B cell (primary cell): ENCODE results near the gene KRT80. TPM values are rescaled to one million over a fixed set of nuclear protein-coding genes. Genes with fewer than 3 reads are reported as not detected.

Experiments used
- ATAC-seq: fragments of 200-7000 bp; cut with Tn5 transposase; one replicate; pipeline ENCODE4 v1.10.0; 2021; ENCODE audit warnings: low read depth, mild to moderate bottlenecking, moderate number of reproducible peaks, moderate library complexity
- CTCF ChIA-PET: fragments of 350-600 bp; sonication (Branson Sonifier 250); formaldehyde crosslinking; loops from one replicate; lab custom pipeline; 2021; ENCODE audit warnings: antibody characterized with exemption, inconsistent platforms; lab: Charles Lee
- POLR2A ChIA-PET: fragments of 350-600 bp; sonication (Branson Sonifier 250); formaldehyde crosslinking; loops from one replicate; lab custom pipeline; 2021; ENCODE audit warnings: antibody characterized with exemption; lab: Charles Lee
- DNase-seq: peaks from one replicate; pipeline ENCODE4 v3.0.0; 2013
- H2AFZ ChIP-seq: 2 replicates; pipeline ENCODE4 v1.6.1; 2012; ENCODE audit warnings: mild to moderate bottlenecking, low read depth, low read length; ENCODE audit not compliant: insufficient read depth, poor library complexity, severe bottlenecking
- H3K27ac ChIP-seq, 2 donors: 1 replicate in 1 of 2; 2 replicates in 1 of 2; pipeline ENCODE4 v1.5.1; 2012 to 2013; ENCODE audit warnings: low read length in 2 of 2, mild to moderate bottlenecking in 2 of 2, moderate library complexity in 1 of 2
- H3K27me3 ChIP-seq, 4 experiments: fragments of 200-600 bp in 1 of 4; sonication (generic) in 1 of 4; replicated peaks in 1 of 4; 1 replicate in 2 of 4; 2 replicates in 2 of 4; pipeline versions ENCODE4 v1.6.1 to v1.7.0; 2013 to 2016; ENCODE audit warnings: low read length in 3 of 4, mild to moderate bottlenecking in 2 of 4, mixed read lengths in 1 of 4, moderate library complexity in 1 of 4; ENCODE audit not compliant: insufficient read depth in 4 of 4, control insufficient read depth in 3 of 4; ENCODE audit errors: control extremely low read depth in 1 of 4
- H3K36me3 ChIP-seq, 2 experiments: replicated peaks in 1 of 2; 1 replicate in 1 of 2; 2 replicates in 1 of 2; pipeline versions ENCODE4 v1.6.1 to v1.7.1; 2013; ENCODE audit warnings: low read length in 1 of 2; ENCODE audit not compliant: insufficient read depth in 2 of 2, control insufficient read depth in 1 of 2; ENCODE audit errors: control extremely low read depth in 1 of 2, extremely low read depth in 1 of 2
- H3K4me1 ChIP-seq, 2 donors: fragments of 200-600 bp in 1 of 2; sonication (generic) in 1 of 2; 1 replicate in 1 of 2; 2 replicates in 1 of 2; pipeline versions ENCODE4 v1.5.1 to v1.6.1; 2013 to 2017; ENCODE audit warnings: low read length in 2 of 2; ENCODE audit not compliant: control insufficient read depth in 2 of 2, insufficient read depth in 2 of 2
- H3K4me2 ChIP-seq: replicated peaks from 2 replicates; pipeline ENCODE3; 2012; ENCODE audit warnings: mild to moderate bottlenecking, low read depth, low read length; ENCODE audit not compliant: poor library complexity, severe bottlenecking
- H3K4me3 ChIP-seq, 5 experiments: fragments of 200-600 bp in 1 of 5; sonication (generic) in 1 of 5; 1 replicate in 3 of 5; 2 replicates in 2 of 5; pipeline versions ENCODE4 v1.5.1 to v1.7.0; 2011 to 2016; ENCODE audit warnings: low read length in 4 of 5, mild to moderate bottlenecking in 4 of 5, low read depth in 2 of 5, control low read depth in 1 of 5, moderate library complexity in 1 of 5; ENCODE audit not compliant: insufficient read depth in 1 of 5; ENCODE audit errors: control extremely low read depth in 1 of 5, extremely low read depth in 1 of 5
- H3K79me2 ChIP-seq: fragments of 200-600 bp; sonication (generic); one replicate; pipeline ENCODE4 v1.6.0; 2016; ENCODE audit warnings: low read length; ENCODE audit not compliant: control insufficient read depth, insufficient read depth
- H3K9ac ChIP-seq: fragments of 200-600 bp; sonication (generic); 2 replicates; pipeline ENCODE4 v1.6.1; 2017; ENCODE audit warnings: mild to moderate bottlenecking, low read length, moderate library complexity
- H3K9me3 ChIP-seq, 3 donors: one replicate each; pipeline versions ENCODE4 v1.6.1 to v1.7.1; 2013; ENCODE audit warnings: low read length in 2 of 3; ENCODE audit not compliant: control insufficient read depth in 2 of 3, insufficient read depth in 1 of 3; ENCODE audit errors: control extremely low read depth in 1 of 3
- H4K20me1 ChIP-seq: 2 replicates; pipeline ENCODE4 v1.6.0; 2012; ENCODE audit warnings: mild to moderate bottlenecking, low read length; ENCODE audit not compliant: insufficient read depth, control insufficient read depth, poor library complexity, severe bottlenecking
- H3K27ac Mint-ChIP-seq: one replicate; pipeline ENCODE4 v1.8.0; 2021; ENCODE audit warnings: mixed read lengths
- H3K27me3 Mint-ChIP-seq: one replicate; pipeline ENCODE4 v1.8.0; 2021; ENCODE audit warnings: mixed read lengths
- H3K4me1 Mint-ChIP-seq: one replicate; pipeline ENCODE4 v1.8.0; 2021; ENCODE audit warnings: mixed read lengths
- H3K4me3 Mint-ChIP-seq: one replicate; pipeline ENCODE4 v1.8.0; 2021; ENCODE audit warnings: mixed read lengths
- H3K9me3 Mint-ChIP-seq: one replicate; pipeline ENCODE4 v1.8.0; 2022; ENCODE audit warnings: mixed read lengths; ENCODE audit not compliant: insufficient read depth
- EZH2 ChIP-seq: IDR thresholded peaks from 2 replicates; pipeline ENCODE4 v1.6.1; 2012; ENCODE audit warnings: borderline replicate concordance, low read depth, mild to moderate bottlenecking, moderate library complexity, low read length; ENCODE audit not compliant: insufficient read depth, poor library complexity, severe bottlenecking
- WGBS: methylation state at CpG from one replicate; pipeline ENCODE4 v1.1.5; 2013; ENCODE audit warnings: missing lambda C conversion rate; ENCODE audit not compliant: insufficient coverage; 5-methylcytosine and 5-hydroxymethylcytosine counted together
- intact Hi-C: fragments of 100-400 bp; cut with micrococcal nuclease; formaldehyde crosslinking; loops from one replicate; pipeline ENCODE4 v1.10.0; 2022
- polyA plus RNA-seq: library from polyadenylated mRNA; depleted of rRNA; stranded (reverse); fragments of >200 nt; gene quantifications from 2 replicates; pipeline ENCODE4 v1.2.3, GENCODE V29; 2012
- total RNA-seq, 2 donors: library from RNA; stranded (reverse); fragments of 120-200 nt in 1 of 2; gene quantifications; 1 replicate in 1 of 2; 2 replicates in 1 of 2; pipeline versions ENCODE4 v1.2.3 to v1.2.4, GENCODE V29; 2013 to 2022
- TF ChIP-seq, protein P1 (sequence below): fragments of 200-600 bp; IDR thresholded peaks from one replicate; pipeline ENCODE4 v1.8.0; 2022; ENCODE audit warnings: antibody characterized with exemption, mild to moderate bottlenecking

Gene KRT80
- total and polyA plus RNA-seq, 2 donors (not counting 1 experiment from before 2014, with no cell fraction given), result not detected

DNA sequence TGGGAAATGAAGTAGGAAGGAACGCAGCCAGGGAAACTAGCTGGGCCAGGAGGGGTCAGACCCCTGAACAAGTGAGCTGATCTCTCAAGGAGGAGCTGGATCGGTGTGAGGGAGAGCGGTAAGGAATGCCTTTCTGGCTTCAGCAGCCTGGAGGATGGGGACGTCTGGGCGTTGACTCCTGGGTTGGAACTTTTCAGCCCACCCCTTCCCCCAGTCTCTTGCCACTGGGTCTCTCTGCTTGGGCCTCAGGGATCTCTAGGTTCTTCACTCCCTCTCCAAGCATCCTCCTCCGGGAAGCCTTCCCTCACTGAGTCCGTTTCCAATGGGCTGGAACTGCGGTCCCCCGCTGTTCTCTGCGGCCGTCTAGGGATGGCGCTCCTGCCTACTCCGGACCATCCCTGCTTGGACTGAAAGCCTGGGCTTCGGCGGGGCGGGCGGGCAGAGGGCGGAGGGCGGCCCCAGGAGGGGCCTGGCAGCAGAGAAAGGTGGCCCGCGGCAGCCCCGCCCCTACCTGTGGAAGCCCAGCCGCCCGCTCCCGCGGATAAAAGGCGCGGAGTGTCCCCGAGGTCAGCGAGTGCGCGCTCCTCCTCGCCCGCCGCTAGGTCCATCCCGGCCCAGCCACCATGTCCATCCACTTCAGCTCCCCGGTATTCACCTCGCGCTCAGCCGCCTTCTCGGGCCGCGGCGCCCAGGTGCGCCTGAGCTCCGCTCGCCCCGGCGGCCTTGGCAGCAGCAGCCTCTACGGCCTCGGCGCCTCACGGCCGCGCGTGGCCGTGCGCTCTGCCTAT, 41.1 kb upstream of the KRT80 start, which contains the start of gene KRT7:
Gene KRT7 (plus strand): TSS at position 570 of the 788 bp plus-strand sequence. CDS start 54 bp downstream, at position 624.
- CTCF ChIA-PET, result no interaction called here
- Histone ChIP-seq H2AFZ (no peak within 1 kb of the TSS), H3K9ac (no peak within 1 kb of the TSS), H3K4me3 (no peak within 1 kb of the TSS), H3K4me2 (no peak within 1 kb of the TSS), H3K9me3 (peaks cover 0 to 3% (median 0%) of the 10 kb centered on the region in 3 donors), H3K36me3 (no peaks in the 10 kb centered on the region), H4K20me1 (no peaks in the 10 kb centered on the region), H3K4me1 (no peaks in the 10 kb centered on the region), H3K27me3 (peaks cover 0 to 32% (median 3%) of the 10 kb centered on the region in 4 experiments), H3K79me2 (no peaks in the 10 kb centered on the region), H3K27ac (no peak within 1 kb of the TSS)
- Mint-ChIP-seq H3K27me3 (peaks cover 46% of the 10 kb centered on the region), H3K27ac (no peak within 1 kb of the TSS), H3K4me1 (no peaks in the 10 kb centered on the region), H3K4me3 (no peak within 1 kb of the TSS), H3K9me3 (no peaks in the 10 kb centered on the region)
- DNase-seq (no peak), ATAC-seq (no peak)
- TF ChIP-seq, protein P1, sequence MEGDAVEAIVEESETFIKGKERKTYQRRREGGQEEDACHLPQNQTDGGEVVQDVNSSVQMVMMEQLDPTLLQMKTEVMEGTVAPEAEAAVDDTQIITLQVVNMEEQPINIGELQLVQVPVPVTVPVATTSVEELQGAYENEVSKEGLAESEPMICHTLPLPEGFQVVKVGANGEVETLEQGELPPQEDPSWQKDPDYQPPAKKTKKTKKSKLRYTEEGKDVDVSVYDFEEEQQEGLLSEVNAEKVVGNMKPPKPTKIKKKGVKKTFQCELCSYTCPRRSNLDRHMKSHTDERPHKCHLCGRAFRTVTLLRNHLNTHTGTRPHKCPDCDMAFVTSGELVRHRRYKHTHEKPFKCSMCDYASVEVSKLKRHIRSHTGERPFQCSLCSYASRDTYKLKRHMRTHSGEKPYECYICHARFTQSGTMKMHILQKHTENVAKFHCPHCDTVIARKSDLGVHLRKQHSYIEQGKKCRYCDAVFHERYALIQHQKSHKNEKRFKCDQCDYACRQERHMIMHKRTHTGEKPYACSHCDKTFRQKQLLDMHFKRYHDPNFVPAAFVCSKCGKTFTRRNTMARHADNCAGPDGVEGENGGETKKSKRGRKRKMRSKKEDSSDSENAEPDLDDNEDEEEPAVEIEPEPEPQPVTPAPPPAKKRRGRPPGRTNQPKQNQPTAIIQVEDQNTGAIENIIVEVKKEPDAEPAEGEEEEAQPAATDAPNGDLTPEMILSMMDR, result no peak
- TF ChIP-seq EZH2, result no peak
- intact Hi-C loops, result no loop called here
- 13% methylated on average over 58 of the region's 58 CpGs for WGBS
- POLR2A ChIA-PET, result no interaction called here

- H3K4me2 ChIP-seq, result no peak overlapping the region
- H3K27me3 ChIP-seq, result peaks cover 0 to 32% (median 3%) of the 10 kb centered on the region in 4 experiments
- no peak for DNase-seq
- intact Hi-C loops, result no loop called here
- WGBS, result 65% methylated on average over 11 of the region's 12 CpGs
- ChIA-PET CTCF (no interaction called here), POLR2A (no interaction called here)
- no peak overlapping the region for H2AFZ ChIP-seq
- no peak overlapping the region for H3K27ac ChIP-seq
- no peak overlapping the region for H3K4me3 Mint-ChIP-seq
- H4K20me1 ChIP-seq, result no peaks in the 10 kb centered on the region
- no peaks in the 10 kb centered on the region for H3K36me3 ChIP-seq
- peaks cover 0 to 3% (median 0%) of the 10 kb centered on the region in 3 donors for H3K9me3 ChIP-seq
- H3K4me1 ChIP-seq, result no peaks in the 10 kb centered on the region
- H3K9ac ChIP-seq, result no peak overlapping the region
- TF ChIP-seq, protein P1, result no peak
- TF ChIP-seq EZH2, result no peak
- ATAC-seq, result no peak
- no peaks in the 10 kb centered on the region for H3K4me1 Mint-ChIP-seq
- no peaks in the 10 kb centered on the region for H3K9me3 Mint-ChIP-seq
- H3K79me2 ChIP-seq, result no peaks in the 10 kb centered on the region
- no peak overlapping the region for H3K4me3 ChIP-seq
- H3K27me3 Mint-ChIP-seq, result peaks cover 46% of the 10 kb centered on the region
- no peak overlapping the region for H3K27ac Mint-ChIP-seq
Measured at GRCh38 chr12:52232203-52232673, 40.4 kb upstream of the KRT80 start.
